Lower leg skin (tissue), 3 donors: Measurements from ENCODE around the gene SPRED3.
"Not testable (repeated sequence)": the region's sequence is repeated elsewhere in the genome, so short reads cannot be mapped to it uniquely, and the experiment has no call there.

Experiments used
- CTCF ChIP-seq, 3 donors: fragments of 450-650 bp; IDR thresholded peaks; one replicate each; pipeline ENCODE4 v1.5.1; 2016; ENCODE audit warnings: antibody characterized with exemption in 3 of 3, mild to moderate bottlenecking in 3 of 3, moderate library complexity in 2 of 3
- POLR2A ChIP-seq, 2 donors: fragments of 450-650 bp; IDR thresholded peaks; one replicate each; pipeline ENCODE4 v1.6.1; 2016 to 2017; ENCODE audit warnings: antibody characterized with exemption in 2 of 2, mild to moderate bottlenecking in 1 of 2, moderate library complexity in 1 of 2

GRCh38 chr19:38427035-38427677, 38.7 kb downstream of the SPRED3 start:
- not testable (repeated sequence) for TF ChIP-seq CTCF, POLR2A (IDR thresholded peaks at IDR 0.05)
